ENCODE results near the gene GPR68. TPM values are rescaled to one million over a fixed set of nuclear protein-coding genes. Genes with fewer than 3 reads are reported as not detected.

GPR68 gene
- polyA plus RNA-seq, 2 of the 4 experiments (the other 2 are of a cell fraction) = 0.09 TPM

DNA sequence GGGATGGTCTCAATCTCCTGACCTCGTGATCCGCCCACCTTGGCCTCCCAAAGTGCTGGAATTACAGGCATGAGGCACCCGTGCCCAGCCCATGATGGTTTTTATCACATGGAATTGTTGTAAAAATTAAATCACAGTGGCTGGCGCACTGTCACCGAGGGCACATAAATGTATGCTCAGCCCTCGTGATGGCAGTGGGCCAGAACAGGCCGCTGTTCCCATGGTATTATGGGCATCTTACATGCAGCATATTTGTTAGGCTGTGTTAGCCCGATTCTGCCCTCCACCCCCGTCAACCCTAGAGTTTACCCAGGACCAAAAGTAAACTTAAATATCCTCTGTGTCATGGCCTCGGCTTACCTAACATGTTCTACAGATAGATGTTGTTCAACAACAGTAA lies 48.6 kb downstream of the GPR68 start:
- H3K9me3 ChIP-seq = no peaks in the 10 kb centered on the region
- CTCF ChIA-PET = interaction anchor here (1.5 kb wide), 1 partner anchor 18 kb away, joined by 4 read pairs; no protein-coding TSS in a partner anchor
- 90% methylated on average over 10 of the region's 10 CpGs for WGBS (ENCODE audit: missing lambda C conversion rate)
- H3K4me1 ChIP-seq = no peaks in the 10 kb centered on the region
- FAIRE-seq (no peak), DNase-seq (ENCODE audit: low read depth in 1 of 2, low spot score in 1 of 2) (no peak), ATAC-seq (no peak)
- POLR2A ChIA-PET = no interaction called here
- no peak overlapping the region for H3K4me3 ChIP-seq
- no peak overlapping the region for H3K27ac ChIP-seq
- no peak overlapping the region for H3K4me2 ChIP-seq
- no peak for TF ChIP-seq ESRRA (IDR thresholded peaks at IDR 0.05; ENCODE audit: borderline replicate concordance, low read length)
- TF ChIP-seq JUNB (IDR thresholded peaks at IDR 0.05) = no peak
- no peak for TF ChIP-seq MAZ (IDR thresholded peaks at IDR 0.05; ENCODE audit: borderline replicate concordance, low read depth, low read length)
- TF ChIP-seq CTCF (IDR thresholded peaks at IDR 0.05) = no peak
- TF ChIP-seq ZSCAN20 (CRISPR knock-in tag; IDR thresholded peaks at IDR 0.05) = no peak
- no peak for TF ChIP-seq POLR2AphosphoS2 (conservative IDR thresholded peaks at IDR 0.05; ENCODE audit: low read length)
- no peak for TF ChIP-seq CHD2 (IDR thresholded peaks at IDR 0.05; ENCODE audit: low read length, partially characterized antibody)
- TF ChIP-seq RFX5 (IDR thresholded peaks at IDR 0.05) = no peak
- TF ChIP-seq EHF (CRISPR knock-in tag; IDR thresholded peaks at IDR 0.05) = no peak
- TF ChIP-seq, protein P1, sequence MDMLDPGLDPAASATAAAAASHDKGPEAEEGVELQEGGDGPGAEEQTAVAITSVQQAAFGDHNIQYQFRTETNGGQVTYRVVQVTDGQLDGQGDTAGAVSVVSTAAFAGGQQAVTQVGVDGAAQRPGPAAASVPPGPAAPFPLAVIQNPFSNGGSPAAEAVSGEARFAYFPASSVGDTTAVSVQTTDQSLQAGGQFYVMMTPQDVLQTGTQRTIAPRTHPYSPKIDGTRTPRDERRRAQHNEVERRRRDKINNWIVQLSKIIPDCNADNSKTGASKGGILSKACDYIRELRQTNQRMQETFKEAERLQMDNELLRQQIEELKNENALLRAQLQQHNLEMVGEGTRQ (IDR thresholded peaks at IDR 0.05) = no peak
- no peak for TF ChIP-seq E2F6 (IDR thresholded peaks at IDR 0.05; ENCODE audit: borderline replicate concordance, low read depth)
- TF ChIP-seq HDAC2 (IDR thresholded peaks at IDR 0.05) = no peak
- no peak for TF ChIP-seq CEBPB (IDR thresholded peaks at IDR 0.05)
- no peak for TF ChIP-seq NR3C1 (IDR thresholded peaks at IDR 0.05)
- no peak for TF ChIP-seq POLR2A (IDR thresholded peaks at IDR 0.05; ENCODE audit: low read length)
- TF ChIP-seq ZFP36 (IDR thresholded peaks at IDR 0.05; ENCODE audit: borderline replicate concordance, partially characterized antibody) = no peak
- no peak for TF ChIP-seq EP300 (IDR thresholded peaks at IDR 0.05)
- TF ChIP-seq KDM1A (IDR thresholded peaks at IDR 0.05; ENCODE audit: low read depth) = no peak

GRCh38 chr14:91193069-91193468 lies 51.4 kb downstream of the GPR68 start:
- no peak for ATAC-seq

More at GRCh38 chr14:91193069-91193468, 51.4 kb downstream of the GPR68 start:
- DNase-seq (ENCODE audit: low read depth in 1 of 2, low spot score in 1 of 2) (no peak), FAIRE-seq (no peak)
- Histone ChIP-seq H3K9me3 (no peaks in the 10 kb centered on the region), H3K4me2 (no peak overlapping the region), H3K4me1 (no peaks in the 10 kb centered on the region), H3K4me3 (no peak overlapping the region), H3K27ac (no peak overlapping the region)
- CTCF ChIA-PET = interaction anchor here (1.0 to 2.1 kb wide), 4 partner anchors 10 to 18 kb away, joined by 4 to 12 read pairs (median 5); no protein-coding TSS in a partner anchor
- 80% methylated on average over 12 of the region's 12 CpGs for WGBS (ENCODE audit: missing lambda C conversion rate)
- POLR2A ChIA-PET = no interaction called here
- TF ChIP-seq KDM5A (IDR thresholded peaks at IDR 0.05) = no peak
- TF ChIP-seq HES2 (IDR thresholded peaks at IDR 0.05) = no peak
- no peak for TF ChIP-seq TFCP2L1 (CRISPR knock-in tag; IDR thresholded peaks at IDR 0.05)
- TF ChIP-seq SMC3 (IDR thresholded peaks at IDR 0.05) = no peak
- TF ChIP-seq, protein P2, sequence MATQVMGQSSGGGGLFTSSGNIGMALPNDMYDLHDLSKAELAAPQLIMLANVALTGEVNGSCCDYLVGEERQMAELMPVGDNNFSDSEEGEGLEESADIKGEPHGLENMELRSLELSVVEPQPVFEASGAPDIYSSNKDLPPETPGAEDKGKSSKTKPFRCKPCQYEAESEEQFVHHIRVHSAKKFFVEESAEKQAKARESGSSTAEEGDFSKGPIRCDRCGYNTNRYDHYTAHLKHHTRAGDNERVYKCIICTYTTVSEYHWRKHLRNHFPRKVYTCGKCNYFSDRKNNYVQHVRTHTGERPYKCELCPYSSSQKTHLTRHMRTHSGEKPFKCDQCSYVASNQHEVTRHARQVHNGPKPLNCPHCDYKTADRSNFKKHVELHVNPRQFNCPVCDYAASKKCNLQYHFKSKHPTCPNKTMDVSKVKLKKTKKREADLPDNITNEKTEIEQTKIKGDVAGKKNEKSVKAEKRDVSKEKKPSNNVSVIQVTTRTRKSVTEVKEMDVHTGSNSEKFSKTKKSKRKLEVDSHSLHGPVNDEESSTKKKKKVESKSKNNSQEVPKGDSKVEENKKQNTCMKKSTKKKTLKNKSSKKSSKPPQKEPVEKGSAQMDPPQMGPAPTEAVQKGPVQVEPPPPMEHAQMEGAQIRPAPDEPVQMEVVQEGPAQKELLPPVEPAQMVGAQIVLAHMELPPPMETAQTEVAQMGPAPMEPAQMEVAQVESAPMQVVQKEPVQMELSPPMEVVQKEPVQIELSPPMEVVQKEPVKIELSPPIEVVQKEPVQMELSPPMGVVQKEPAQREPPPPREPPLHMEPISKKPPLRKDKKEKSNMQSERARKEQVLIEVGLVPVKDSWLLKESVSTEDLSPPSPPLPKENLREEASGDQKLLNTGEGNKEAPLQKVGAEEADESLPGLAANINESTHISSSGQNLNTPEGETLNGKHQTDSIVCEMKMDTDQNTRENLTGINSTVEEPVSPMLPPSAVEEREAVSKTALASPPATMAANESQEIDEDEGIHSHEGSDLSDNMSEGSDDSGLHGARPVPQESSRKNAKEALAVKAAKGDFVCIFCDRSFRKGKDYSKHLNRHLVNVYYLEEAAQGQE (IDR thresholded peaks at IDR 0.05) = no peak
- no peak for TF ChIP-seq NR3C1 (IDR thresholded peaks at IDR 0.05)
- TF ChIP-seq POLR2AphosphoS2 (conservative IDR thresholded peaks at IDR 0.05; ENCODE audit: low read length) = no peak
- TF ChIP-seq RAD21 (conservative IDR thresholded peaks at IDR 0.05 in 1 of 2, IDR thresholded peaks at IDR 0.05 in 1 of 2) = no peak
- TF ChIP-seq CHD4 (IDR thresholded peaks at IDR 0.05; ENCODE audit: borderline replicate concordance) = no peak
- TF ChIP-seq CEBPB (IDR thresholded peaks at IDR 0.05) = no peak
- TF ChIP-seq JUN (IDR thresholded peaks at IDR 0.05) = no peak
